ENCODE measurements around the gene ZDHHC1.
A peak's percentile ranks its signal among the peaks of the same experiment; 100 is the strongest.
"Not testable (repeated sequence)": the region's sequence is repeated elsewhere in the genome, so short reads cannot be mapped to it uniquely, and the experiment has no call there.

ZDHHC1 gene

DNA sequence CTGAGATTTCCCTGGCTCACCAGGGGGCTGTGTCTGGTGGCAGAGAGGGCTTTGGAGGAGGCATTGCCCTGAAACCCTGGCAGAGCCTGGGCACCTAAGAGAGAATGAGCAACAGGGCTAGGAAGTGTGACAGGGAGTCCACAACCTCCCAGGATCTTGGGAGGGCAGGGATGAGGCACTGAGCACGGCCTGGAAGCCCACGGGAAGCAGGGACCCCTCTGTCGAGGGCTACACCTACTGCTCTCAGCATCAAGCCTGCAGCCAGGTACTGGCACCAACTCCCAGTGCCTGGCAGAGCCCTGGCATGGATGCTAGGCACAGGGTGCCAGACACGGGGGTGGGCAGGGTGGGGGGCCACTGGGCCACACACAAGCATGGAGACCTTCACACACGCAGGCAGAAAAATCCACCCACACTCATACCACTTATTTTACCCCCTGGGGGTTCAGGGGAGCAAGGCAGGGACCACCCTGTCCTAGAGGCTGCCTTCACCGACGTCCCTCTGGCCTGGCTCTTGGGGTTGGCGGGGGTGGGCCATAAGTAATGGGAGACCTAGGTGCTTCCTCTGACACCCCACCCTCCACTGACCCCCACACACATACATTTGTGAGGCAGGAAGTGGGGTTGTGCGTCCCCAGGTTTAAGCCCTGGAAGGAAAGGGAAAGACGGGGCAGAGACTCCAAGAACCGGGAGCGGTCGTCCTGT, 13.7 kb upstream of the ZDHHC1 start:
- DNase-seq = no peak

GRCh38 chr16:67429053-67429798, 12.9 kb upstream of the ZDHHC1 start:
- no peak for DNase-seq

- peak; percentile 27 for DNase-seq
Measured at GRCh38 chr16:67428146-67428731, 12.0 kb upstream of the ZDHHC1 start.

- DNase-seq = no peak
Measured at GRCh38 chr16:67426950-67427349, 10.7 kb upstream of the ZDHHC1 start.

- no peak for DNase-seq
Measured at GRCh38 chr16:67426022-67426421, 9.7 kb upstream of the ZDHHC1 start.

DNA sequence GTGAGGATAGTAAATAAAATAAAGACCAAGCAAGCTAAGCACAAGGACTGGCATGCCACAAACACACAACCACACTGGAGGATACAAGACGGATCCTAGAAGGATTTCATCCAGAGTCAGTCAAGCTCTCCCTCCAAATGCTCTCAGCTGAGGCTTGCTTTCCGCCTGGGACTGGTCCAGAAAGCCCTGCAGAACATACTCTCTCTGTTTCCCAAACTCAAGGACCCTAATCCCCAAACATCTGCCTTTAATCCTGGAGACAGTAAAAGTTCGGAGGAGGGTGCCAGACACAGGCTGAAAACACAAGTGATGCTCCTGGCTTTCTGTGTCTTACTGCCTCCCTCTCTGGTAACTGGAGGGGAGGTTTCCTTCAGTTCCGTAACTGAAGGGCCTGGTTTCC, 9.3 kb upstream of the ZDHHC1 start:
- DNase-seq = no peak

DNA sequence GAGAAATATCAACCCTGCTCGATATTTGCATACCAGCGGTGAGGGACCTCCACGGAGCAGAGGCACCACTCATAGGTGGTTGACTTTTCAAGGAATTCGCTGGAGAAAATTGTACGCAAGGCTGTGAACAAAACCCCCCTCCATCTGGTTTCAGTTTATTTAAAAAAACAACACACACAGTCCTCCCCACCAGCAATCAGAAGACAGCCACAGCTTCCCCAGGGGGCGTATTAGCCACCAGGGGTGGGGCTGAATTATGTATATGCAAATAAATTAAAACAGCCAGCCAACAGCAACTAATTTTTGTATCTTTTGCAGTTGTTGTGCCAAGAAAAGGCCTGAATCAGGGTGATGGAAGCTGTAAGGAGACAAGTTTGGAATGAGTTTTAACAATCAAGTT, 8.8 kb upstream of the ZDHHC1 start:
- no peak for DNase-seq

DNA sequence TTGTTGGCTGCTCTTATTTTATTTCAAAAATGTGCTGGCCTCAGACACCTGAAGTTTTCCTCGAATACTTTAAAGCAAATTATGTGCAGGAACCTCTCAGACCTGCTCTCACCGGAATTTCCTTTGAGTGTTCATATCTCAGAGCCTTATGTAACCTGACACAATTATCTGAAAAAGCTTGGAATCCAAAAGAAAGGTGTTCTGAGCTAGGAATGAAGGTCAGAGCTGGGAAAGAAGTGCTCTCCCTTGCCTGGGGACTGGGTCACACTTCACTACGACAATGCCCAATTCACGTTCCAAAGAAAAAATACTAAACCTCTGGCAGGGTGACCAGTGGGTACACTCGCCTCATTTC, 8.0 kb upstream of the ZDHHC1 start:
- DNase-seq = no peak

GRCh38 chr16:67423611-67424260, 7.5 kb upstream of the ZDHHC1 start:
- DNase-seq = no peak

DNA sequence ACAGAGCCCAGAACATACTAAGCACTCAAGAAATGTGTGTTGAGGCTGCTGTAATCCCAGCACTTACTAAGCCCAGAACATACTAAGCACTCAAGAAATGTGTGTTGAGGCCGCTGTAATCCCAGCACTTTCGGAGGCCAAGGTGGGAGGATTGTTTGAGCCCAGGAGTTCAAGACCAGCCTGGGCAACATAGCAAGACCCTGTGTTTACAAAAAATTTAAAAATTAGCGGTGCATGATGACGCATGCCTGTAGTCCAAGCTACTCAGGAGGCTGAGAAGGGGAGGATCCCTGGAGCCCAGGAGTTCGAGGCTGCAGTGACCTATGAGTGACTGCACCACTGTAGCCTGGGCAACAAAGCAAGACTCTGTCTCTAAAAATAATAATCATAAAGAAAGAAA, 6.7 kb upstream of the ZDHHC1 start:
- no peak for DNase-seq

GRCh38 chr16:67421030-67421429, 4.8 kb upstream of the ZDHHC1 start:
- no peak for DNase-seq

DNA sequence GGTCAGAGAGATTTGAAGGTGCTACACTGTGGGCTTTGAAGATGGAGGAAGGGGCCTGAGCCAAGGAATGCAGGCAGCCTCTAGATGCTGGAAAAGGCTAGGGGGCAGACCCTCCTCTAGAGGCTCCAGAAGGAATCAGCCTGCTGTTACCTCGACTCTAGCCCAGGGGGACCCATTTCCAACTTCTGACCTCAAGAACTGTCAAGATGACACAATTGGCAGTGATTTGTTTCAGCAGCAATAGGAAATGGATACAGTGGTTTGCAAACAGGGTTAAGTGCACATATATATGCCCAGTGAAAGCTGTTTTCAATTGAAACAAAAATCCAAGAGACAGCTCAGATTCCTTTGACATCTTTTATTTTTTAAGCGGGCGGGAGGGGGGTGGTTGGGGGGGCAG, 3.7 kb upstream of the ZDHHC1 start:
- DNase-seq = no peak

- no peak for DNase-seq
Measured at GRCh38 chr16:67419502-67419901, 3.2 kb upstream of the ZDHHC1 start.

DNA sequence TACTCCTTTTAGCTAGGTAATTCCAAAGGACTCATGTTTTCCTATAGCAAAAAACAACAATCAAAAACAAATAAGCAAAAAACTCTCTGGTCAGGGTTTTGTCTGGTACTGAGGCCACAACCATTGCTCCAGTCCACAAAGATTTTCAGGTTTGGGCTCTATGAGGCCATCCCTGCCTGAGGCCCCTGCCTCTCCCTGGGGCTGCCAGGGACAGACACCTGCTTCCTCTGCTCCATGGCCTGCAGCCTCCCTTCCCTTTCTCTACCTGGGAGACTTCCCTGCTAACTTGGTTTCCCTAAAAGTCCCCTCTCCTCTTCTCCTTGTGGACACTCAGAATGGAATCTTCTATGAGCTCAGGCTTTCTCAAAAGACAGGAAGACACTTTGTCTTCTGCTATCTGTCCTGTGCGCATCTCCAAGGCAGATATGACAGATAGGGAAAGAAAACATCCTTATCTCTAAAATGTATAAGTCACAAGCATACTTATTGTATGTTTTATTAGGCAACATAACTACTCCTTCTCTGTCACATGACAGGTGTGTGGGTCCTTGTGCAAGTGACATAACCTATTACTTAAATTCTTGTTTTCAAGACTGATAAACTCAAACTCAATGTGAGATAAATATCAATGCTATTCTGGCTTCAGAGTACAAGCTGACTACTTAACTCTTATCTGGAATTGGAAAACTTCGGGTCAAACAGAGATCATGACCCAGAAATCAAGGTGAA, 1.2 kb upstream of the ZDHHC1 start:
- DNase-seq = no peak

GRCh38 chr16:67415421-67415820, 856 bp downstream of the ZDHHC1 start:
- not testable (repeated sequence) for DNase-seq

DNA sequence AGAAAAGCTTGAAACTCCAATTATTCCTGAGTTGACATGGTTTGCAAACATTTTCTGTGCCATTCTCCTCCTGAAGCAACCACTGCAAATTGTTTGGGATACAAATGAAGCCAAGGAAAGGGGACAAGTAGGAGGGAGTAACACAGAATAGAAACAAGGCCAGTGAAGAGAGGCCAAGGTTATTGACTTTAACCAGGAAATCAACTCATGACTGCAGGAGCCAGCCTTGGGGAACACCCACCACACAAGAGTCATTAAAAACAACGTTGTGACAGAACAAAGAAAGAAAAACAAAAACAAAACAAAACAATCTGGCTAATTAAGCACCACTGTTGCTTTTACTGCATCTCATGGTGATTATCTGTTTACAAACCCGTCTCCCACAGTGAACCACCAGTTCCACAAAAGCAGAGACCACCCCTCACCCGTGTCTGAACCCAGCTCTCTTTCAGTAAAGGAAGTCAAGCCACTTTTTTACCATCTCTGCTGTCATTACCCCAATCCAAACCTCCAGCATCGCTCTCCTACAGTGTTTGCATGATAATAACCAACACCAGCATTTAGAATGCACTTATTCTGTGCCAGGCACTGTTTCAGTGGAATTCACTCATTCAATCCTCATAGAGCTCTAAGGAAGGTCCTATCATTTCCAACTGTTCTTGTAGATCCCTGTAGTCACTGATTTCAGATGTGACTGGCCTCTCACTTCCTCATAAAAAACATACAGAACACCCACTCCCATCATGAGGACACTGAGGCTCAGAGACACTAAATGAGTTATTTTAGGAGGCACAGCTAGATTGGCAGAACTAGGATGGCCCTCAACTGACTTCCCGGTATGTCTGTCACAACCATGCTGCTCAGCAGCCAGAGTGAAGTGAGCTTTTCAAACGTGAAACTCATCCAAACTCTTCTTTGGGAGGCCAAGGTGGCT, 2.0 kb downstream of the ZDHHC1 start:
- no peak for DNase-seq

DNA sequence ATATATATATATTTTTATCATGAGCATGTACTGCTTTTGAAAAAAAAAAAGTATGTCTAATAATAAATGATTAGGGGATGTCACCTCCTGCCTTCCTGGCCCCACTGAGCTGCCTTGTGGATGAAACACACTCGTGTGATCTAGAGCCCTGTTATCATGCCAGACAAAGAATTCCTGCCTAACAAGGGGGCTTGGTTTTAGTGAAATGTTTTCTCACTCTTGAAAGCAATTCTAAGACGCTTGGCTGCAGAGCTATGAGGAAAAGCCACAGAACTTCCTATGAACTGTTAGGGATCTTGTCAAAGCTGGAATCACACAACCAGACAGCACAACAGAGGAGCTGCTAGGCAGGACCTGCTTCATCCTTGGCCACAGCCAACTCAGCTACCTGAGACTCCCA, 4.0 kb downstream of the ZDHHC1 start:
- DNase-seq = no peak

GRCh38 chr16:67411339-67411738, 4.9 kb downstream of the ZDHHC1 start:
- no peak for DNase-seq

GRCh38 chr16:67409631-67410030, 6.6 kb downstream of the ZDHHC1 start:
- DNase-seq = no peak

DNA sequence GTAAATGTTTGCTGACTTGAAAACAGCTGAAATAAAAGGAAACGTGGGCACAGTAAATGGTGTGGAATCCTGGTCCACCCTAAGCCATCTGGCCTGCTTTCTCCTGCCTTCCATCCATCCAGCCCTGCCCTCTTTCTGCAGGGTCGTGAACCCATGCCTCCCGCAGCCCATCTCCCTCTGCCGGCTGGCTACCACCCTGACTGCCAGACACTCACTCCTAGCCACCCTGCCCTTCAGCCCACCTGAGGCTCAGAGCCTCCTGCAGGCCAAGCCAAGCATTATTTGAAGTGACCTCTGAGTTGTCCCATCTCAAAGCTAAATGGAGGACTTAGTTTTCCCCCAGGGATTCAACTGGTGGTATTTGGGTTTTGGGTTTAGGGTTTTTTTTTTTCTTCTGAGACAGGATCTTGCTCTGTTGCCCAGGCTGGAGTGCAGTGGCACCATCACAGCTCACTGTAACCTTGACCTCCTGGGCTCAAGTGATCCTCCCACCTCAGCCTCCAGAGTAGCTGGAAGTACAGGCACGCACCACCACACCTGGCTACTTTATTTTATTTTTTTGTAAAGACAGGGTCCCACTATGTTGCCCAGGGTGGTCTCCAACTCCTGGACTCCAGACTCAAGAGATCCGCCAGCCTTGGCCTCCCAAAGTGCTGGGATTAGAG, 8.4 kb downstream of the ZDHHC1 start:
- DNase-seq = no peak

DNA sequence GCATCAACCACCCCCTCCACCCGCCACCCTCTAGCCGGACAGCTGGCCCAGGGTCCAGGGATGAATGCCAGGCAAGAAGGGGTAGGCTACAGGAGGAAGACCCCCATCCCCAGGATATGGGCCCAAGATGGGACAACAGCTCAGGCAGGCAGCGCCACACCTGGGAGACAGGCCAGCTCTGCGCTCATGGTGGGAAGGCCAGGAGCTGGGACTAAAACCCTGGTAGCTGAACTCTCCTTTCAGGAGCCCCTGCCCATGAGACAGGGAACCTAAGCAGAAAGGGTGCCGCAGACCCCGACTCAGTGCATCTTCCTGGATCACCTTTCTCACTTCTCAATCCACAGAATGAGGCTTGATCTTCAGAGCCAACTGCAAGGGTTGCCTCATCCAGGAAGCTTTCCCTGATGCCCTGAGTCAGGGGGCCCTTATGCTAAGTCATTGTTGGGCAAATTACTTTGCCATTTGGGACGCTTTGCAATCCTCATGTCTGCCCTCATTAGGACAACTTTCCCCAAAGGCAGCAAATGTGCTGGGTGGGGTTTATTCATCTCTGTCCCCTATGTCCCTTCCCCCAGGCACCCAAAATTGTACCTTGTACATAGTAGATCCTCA, 9.0 kb downstream of the ZDHHC1 start:
- no peak for DNase-seq

Measured in NCI-H1694 treated with DMSO at 0.1 percent for 48 hours (cell line).